Effector memory CD4-positive, alpha-beta T cell (primary cell): Measurements from ENCODE around the gene BLM.
"Not testable (repeated sequence)": the region's sequence is repeated elsewhere in the genome, so short reads cannot be mapped to it uniquely, and the experiment has no call there.

ENCODE experiments used
- DNase-seq, 3 donors: peaks; one replicate each; pipeline ENCODE4 v3.0.0-alpha.2; 2020
- H3K27ac ChIP-seq: 2 replicates; pipeline ENCODE4 v1.7.0; 2013; ENCODE audit warnings: mild to moderate bottlenecking, low read length, moderate library complexity; ENCODE audit not compliant: insufficient read depth, poor library complexity, severe bottlenecking
- H3K27me3 ChIP-seq: replicated peaks from 2 replicates; pipeline ENCODE4 v1.7.0; 2013; ENCODE audit warnings: mild to moderate bottlenecking, low read length; ENCODE audit not compliant: insufficient read depth, control insufficient read depth, poor library complexity, severe bottlenecking
- H3K36me3 ChIP-seq: 2 replicates; pipeline ENCODE4 v1.7.0; 2013; ENCODE audit warnings: mild to moderate bottlenecking, low read length, moderate library complexity; ENCODE audit not compliant: control insufficient read depth, insufficient read depth
- H3K4me1 ChIP-seq: 2 replicates; pipeline ENCODE4 v1.7.0; 2013; ENCODE audit warnings: low read length, mild to moderate bottlenecking; ENCODE audit not compliant: control insufficient read depth, insufficient read depth, poor library complexity, severe bottlenecking
- H3K4me3 ChIP-seq: 2 replicates; pipeline ENCODE4 v1.7.0; 2013; ENCODE audit warnings: low read length, low read depth, mild to moderate bottlenecking; ENCODE audit not compliant: insufficient read depth, poor library complexity, severe bottlenecking
- H3K9me3 ChIP-seq: 2 replicates; pipeline ENCODE4 v1.7.0; 2013; ENCODE audit warnings: mild to moderate bottlenecking, low read length, moderate library complexity; ENCODE audit not compliant: control insufficient read depth
- total RNA-seq, 3 donors: gene quantifications; one replicate each; lab custom pipeline; 2026; lab: John Stamatoyannopoulos, UW

The BLM gene
- total RNA-seq, result 9.3 to 14.9 (median 9.9) reads per million in 3 donors

- Histone ChIP-seq H3K36me3 (no peaks in the 10 kb centered on the region), H3K4me3 (peak within 1 kb of the TSS; percentile 88), H3K27ac (peak within 1 kb of the TSS; percentile 73), H3K27me3 (no peaks in the 10 kb centered on the region), H3K4me1 (peaks cover 14% of the 10 kb centered on the region), H3K9me3 (no peaks in the 10 kb centered on the region)
- DNase-seq, result peak; percentile 90 to 94 (median 93)
Measured at GRCh38 chr15:90716976-90717821, at the start of gene BLM. Gene BLM (plus strand): TSS chr15:90717346. CDS start chr15:90747393, 30,047 bp downstream.

- not testable (repeated sequence) for H3K36me3 ChIP-seq, H3K27me3 ChIP-seq, H3K4me3 ChIP-seq, H3K27ac ChIP-seq, H3K9me3 ChIP-seq, DNase-seq
- peaks cover 11% of the 10 kb centered on the region for H3K4me1 ChIP-seq
Measured at GRCh38 chr15:90667755-90668345, 49.3 kb upstream of the BLM start.

GRCh38 chr15:90670631-90671030, 46.5 kb upstream of the BLM start:
- H3K4me3 ChIP-seq, DNase-seq, H3K27me3 ChIP-seq, H3K9me3 ChIP-seq, H3K27ac ChIP-seq, H3K4me1 ChIP-seq, H3K36me3 ChIP-seq: not testable (repeated sequence)

- Histone ChIP-seq H3K27me3 (no peaks in the 10 kb centered on the region), H3K4me3 (no peak overlapping the region), H3K36me3 (no peaks in the 10 kb centered on the region), H3K9me3 (no peaks in the 10 kb centered on the region), H3K4me1 (no peaks in the 10 kb centered on the region), H3K27ac (no peak overlapping the region)
- DNase-seq, result no peak
Measured at GRCh38 chr15:90671216-90671615, 45.9 kb upstream of the BLM start.

GRCh38 chr15:90673357-90673756, 43.8 kb upstream of the BLM start:
- H3K27me3 ChIP-seq, DNase-seq, H3K9me3 ChIP-seq, H3K27ac ChIP-seq, H3K4me1 ChIP-seq, H3K4me3 ChIP-seq, H3K36me3 ChIP-seq: not testable (repeated sequence)

- Histone ChIP-seq H3K9me3 (no peaks in the 10 kb centered on the region), H3K36me3 (no peaks in the 10 kb centered on the region)
- DNase-seq, result no peak
Measured at GRCh38 chr15:90674476-90674875, 42.7 kb upstream of the BLM start.

GRCh38 chr15:90675464-90675863, 41.7 kb upstream of the BLM start:
- DNase-seq, result no peak
- H3K36me3 ChIP-seq, result no peaks in the 10 kb centered on the region
- no peak overlapping the region for H3K27ac ChIP-seq
- no peak overlapping the region for H3K4me3 ChIP-seq
- no peaks in the 10 kb centered on the region for H3K9me3 ChIP-seq
- H3K27me3 ChIP-seq, result no peaks in the 10 kb centered on the region
- no peaks in the 10 kb centered on the region for H3K4me1 ChIP-seq

More at GRCh38 chr15:90674476-90674875, 42.7 kb upstream of the BLM start:
- H3K27me3 ChIP-seq, result no peaks in the 10 kb centered on the region
- H3K4me1 ChIP-seq, result no peaks in the 10 kb centered on the region
- H3K4me3 ChIP-seq, result no peak overlapping the region
- H3K27ac ChIP-seq, result no peak overlapping the region

- Histone ChIP-seq H3K36me3 (no peaks in the 10 kb centered on the region), H3K4me1 (no peaks in the 10 kb centered on the region), H3K27ac (no peak overlapping the region), H3K9me3 (no peaks in the 10 kb centered on the region), H3K27me3 (no peaks in the 10 kb centered on the region), H3K4me3 (no peak overlapping the region)
- DNase-seq, result no peak
Measured at GRCh38 chr15:90677807-90678790, 39.0 kb upstream of the BLM start.

- H3K4me1 ChIP-seq, result no peaks in the 10 kb centered on the region
- H3K36me3 ChIP-seq, result no peaks in the 10 kb centered on the region
- no peak overlapping the region for H3K4me3 ChIP-seq
- no peaks in the 10 kb centered on the region for H3K27me3 ChIP-seq
- H3K9me3 ChIP-seq, result no peaks in the 10 kb centered on the region
- H3K27ac ChIP-seq, result no peak overlapping the region
- DNase-seq, result no peak
Measured at GRCh38 chr15:90679959-90680358, 37.2 kb upstream of the BLM start.
